Measurements from ENCODE around the gene KLHL40. TPM values are rescaled to one million over a fixed set of nuclear protein-coding genes. Genes with fewer than 3 reads are reported as not detected.

Gene KLHL40
- total RNA-seq, 1 experiment from 2014 or later: not detected

GRCh38 chr3:42658091-42658770, 27.1 kb upstream of the KLHL40 start:
- Histone ChIP-seq H3K9me3 (ENCODE audit: control insufficient read depth, insufficient read depth, low read depth, low read length) (no peaks in the 10 kb centered on the region), H3K36me3 (ENCODE audit: control insufficient read depth, insufficient read depth, low read length) (no peaks in the 10 kb centered on the region), H3K27ac (ENCODE audit: low read length) (no peak overlapping the region), H3K27me3 (ENCODE audit: control insufficient read depth, insufficient read depth, low read length) (no peaks in the 10 kb centered on the region), H3K4me3 (ENCODE audit: low read depth in 2 of 2, low read length in 2 of 2) (no peak overlapping the region), H3K4me1 (ENCODE audit: control insufficient read depth, insufficient read depth, low read length) (peaks cover 2% of the 10 kb centered on the region; the same call in 1 of the 2 replicates)
- in situ Hi-C loops (cut with HindIII; ENCODE audit: low pct_unique_long_range_greater_than_20kb, low sequenced_read_pairs): no loop called here
- intact Hi-C loops (cut with micrococcal nuclease; ENCODE audit: unreplicated experiment): no loop called here
- TF ChIP-seq SIN3A (IDR thresholded peaks at IDR 0.05; ENCODE audit: borderline replicate concordance, insufficient read depth, low read depth, low read length): no peak
- no peak for TF ChIP-seq POLR2AphosphoS5 (IDR thresholded peaks at IDR 0.05; ENCODE audit: low read depth, low read length)
- TF ChIP-seq CTCF (IDR thresholded peaks at IDR 0.05): no peak
- no peak for TF ChIP-seq REST (IDR thresholded peaks at IDR 0.05; ENCODE audit: insufficient read depth in 1 of 2, low read depth in 2 of 2, low read length in 1 of 2)
- no peak for TF ChIP-seq TCF7L2 (IDR thresholded peaks at IDR 0.05; ENCODE audit: low read depth, low read length)
- no peak for DNase-seq (ENCODE audit: low read depth, low spot score)
- CTCF ChIA-PET: no interaction called here
- ATAC-seq: no peak
- POLR2A ChIA-PET: no interaction called here
- no TSS peak for BruUV-seq (replicated peaks)

- Histone ChIP-seq H3K27ac (ENCODE audit: low read length) (no peak overlapping the region), H3K4me3 (ENCODE audit: low read depth in 2 of 2, low read length in 2 of 2) (no peak overlapping the region), H3K9me3 (ENCODE audit: control insufficient read depth, insufficient read depth, low read depth, low read length) (no peaks in the 10 kb centered on the region), H3K4me1 (ENCODE audit: control insufficient read depth, insufficient read depth, low read length) (no peaks in the 10 kb centered on the region; the same call in 1 of the 2 replicates), H3K36me3 (ENCODE audit: control insufficient read depth, insufficient read depth, low read length) (no peaks in the 10 kb centered on the region), H3K27me3 (ENCODE audit: control insufficient read depth, insufficient read depth, low read length) (no peaks in the 10 kb centered on the region)
- in situ Hi-C loops (cut with HindIII; ENCODE audit: low pct_unique_long_range_greater_than_20kb, low sequenced_read_pairs): no loop called here
- POLR2A ChIA-PET: no interaction called here
- BruUV-seq (replicated peaks): no TSS peak
- no peak for DNase-seq (ENCODE audit: low read depth, low spot score)
- CTCF ChIA-PET: no interaction called here
- TF ChIP-seq CTCF (IDR thresholded peaks at IDR 0.05): no peak
- no peak for TF ChIP-seq TCF7L2 (IDR thresholded peaks at IDR 0.05; ENCODE audit: low read depth, low read length)
- TF ChIP-seq POLR2AphosphoS5 (IDR thresholded peaks at IDR 0.05; ENCODE audit: low read depth, low read length): no peak
- no peak for TF ChIP-seq SIN3A (IDR thresholded peaks at IDR 0.05; ENCODE audit: borderline replicate concordance, insufficient read depth, low read depth, low read length)
- TF ChIP-seq REST (IDR thresholded peaks at IDR 0.05; ENCODE audit: insufficient read depth in 1 of 2, low read depth in 2 of 2, low read length in 1 of 2): no peak
- ATAC-seq: no peak
- intact Hi-C loops (cut with micrococcal nuclease; ENCODE audit: unreplicated experiment): no loop called here
Measured at GRCh38 chr3:42658771-42659390, 26.5 kb upstream of the KLHL40 start.

Data from Panc1 (cell line).